H9 (cell line): ENCODE data around the gene UTF1. TPM values are rescaled to one million over a fixed set of nuclear protein-coding genes. Genes with fewer than 3 reads are reported as not detected.

Source experiments
- DNase-seq: peaks from one replicate; pipeline ENCODE4 v3.0.0-alpha.2; 2017
- H2AFZ ChIP-seq: one replicate; pipeline ENCODE4 v1.6.1; 2013; ENCODE audit warnings: mild to moderate bottlenecking, low read length, control low read depth, moderate library complexity
- H2AK5ac ChIP-seq: 2 replicates; pipeline ENCODE4 v1.6.1; 2013; ENCODE audit warnings: low read length, control low read depth, mixed read lengths; ENCODE audit not compliant: insufficient read length
- H2BK120ac ChIP-seq: one replicate; pipeline ENCODE4 v1.6.1; 2013; ENCODE audit warnings: low read depth, mild to moderate bottlenecking, low read length, control low read depth, inconsistent platforms; ENCODE audit not compliant: poor library complexity, severe bottlenecking
- H2BK12ac ChIP-seq: 2 replicates; pipeline ENCODE4 v1.6.1; 2013; ENCODE audit warnings: low read length, control low read depth, mixed read lengths, low read depth; ENCODE audit not compliant: insufficient read length
- H2BK15ac ChIP-seq: 2 replicates; pipeline ENCODE4 v1.6.1; 2013; ENCODE audit warnings: low read depth, low read length, control low read depth
- H2BK20ac ChIP-seq: one replicate; pipeline ENCODE4 v1.6.1; 2013; ENCODE audit warnings: low read depth, mild to moderate bottlenecking, low read length, control low read depth, inconsistent platforms; ENCODE audit not compliant: poor library complexity, severe bottlenecking
- H2BK5ac ChIP-seq: 2 replicates; pipeline ENCODE4 v1.6.1; 2013; ENCODE audit warnings: low read length, control low read depth, mixed read lengths; ENCODE audit not compliant: insufficient read length
- H3K14ac ChIP-seq: 2 replicates; pipeline ENCODE4 v1.6.1; 2013; ENCODE audit warnings: low read length, control low read depth; ENCODE audit not compliant: insufficient read depth
- H3K18ac ChIP-seq: 2 replicates; pipeline ENCODE4 v1.6.1; 2013; ENCODE audit warnings: low read depth, mild to moderate bottlenecking, mixed read lengths, low read length, control low read depth; ENCODE audit not compliant: insufficient read length
- H3K23ac ChIP-seq: 2 replicates; pipeline ENCODE4 v1.6.1; 2013; ENCODE audit warnings: low read length, control low read depth, mixed read lengths, low read depth; ENCODE audit not compliant: insufficient read length
- H3K23me2 ChIP-seq: 2 replicates; pipeline ENCODE4 v1.6.1; 2013; ENCODE audit warnings: low read depth, mild to moderate bottlenecking, mixed read lengths, low read length, control low read depth; ENCODE audit not compliant: insufficient read length, poor library complexity, severe bottlenecking
- H3K27ac ChIP-seq: 2 replicates; pipeline ENCODE4 v1.5.1; 2013; ENCODE audit warnings: low read length, control low read depth, mixed read lengths, low read depth; ENCODE audit not compliant: insufficient read length
- H3K27me3 ChIP-seq: 2 replicates; pipeline ENCODE4 v1.6.1; 2013; ENCODE audit warnings: low read length, control low read depth, inconsistent platforms; ENCODE audit not compliant: insufficient read depth
- H3K4ac ChIP-seq: 2 replicates; pipeline ENCODE4 v1.6.1; 2013; ENCODE audit warnings: low read depth, mild to moderate bottlenecking, control low read depth, inconsistent platforms, low read length, moderate library complexity
- H3K4me1 ChIP-seq: 2 replicates; pipeline ENCODE4 v1.6.1; 2013; ENCODE audit warnings: low read length, control low read depth, inconsistent platforms; ENCODE audit not compliant: insufficient read depth
- H3K4me2 ChIP-seq: 2 replicates; pipeline ENCODE4 v1.6.1; 2013; ENCODE audit warnings: low read length, control low read depth, mixed read lengths; ENCODE audit not compliant: insufficient read length, insufficient read depth
- H3K56ac ChIP-seq: 2 replicates; pipeline ENCODE4 v1.6.1; 2013; ENCODE audit warnings: low read depth, mild to moderate bottlenecking, mixed read lengths, low read length, control low read depth; ENCODE audit not compliant: insufficient read length
- H3K79me1 ChIP-seq: 2 replicates; pipeline ENCODE4 v1.6.1; 2013; ENCODE audit warnings: low read depth, mild to moderate bottlenecking, moderate library complexity, low read length, control low read depth, inconsistent platforms; ENCODE audit not compliant: insufficient read depth, poor library complexity, severe bottlenecking
- H3K79me2 ChIP-seq: 2 replicates; pipeline ENCODE4 v1.6.1; 2013; ENCODE audit warnings: low read length, control low read depth, inconsistent platforms; ENCODE audit not compliant: insufficient read depth
- H3K9ac ChIP-seq: 2 replicates; pipeline ENCODE4 v1.6.1; 2013; ENCODE audit warnings: low read length, control low read depth, mixed read lengths; ENCODE audit not compliant: insufficient read length; ENCODE audit errors: extremely low read depth
- H3K9me3 ChIP-seq: one replicate; pipeline ENCODE4 v1.6.1; 2013; ENCODE audit warnings: low read depth, low read length, inconsistent platforms; ENCODE audit not compliant: control insufficient read depth
- H3T11ph ChIP-seq: one replicate; pipeline ENCODE4 v1.6.1; 2013; ENCODE audit warnings: mild to moderate bottlenecking, low read length, control low read depth, inconsistent platforms
- H4K20me1 ChIP-seq: one replicate; pipeline ENCODE4 v1.6.1; 2013; ENCODE audit not compliant: control insufficient read depth, insufficient read length, insufficient read depth
- H4K5ac ChIP-seq: 2 replicates; pipeline ENCODE4 v1.6.1; 2013; ENCODE audit warnings: low read depth, mild to moderate bottlenecking, mixed read lengths, low read length, control low read depth; ENCODE audit not compliant: insufficient read length
- H4K8ac ChIP-seq: replicated peaks from 2 replicates; pipeline ENCODE4 v1.6.1; 2013; ENCODE audit warnings: low read length, control low read depth, mixed read lengths, low read depth; ENCODE audit not compliant: insufficient read length
- H4K91ac ChIP-seq: 2 replicates; pipeline ENCODE4 v1.6.1; 2013; ENCODE audit warnings: low read depth, mild to moderate bottlenecking, moderate library complexity, mixed read lengths, low read length, control low read depth; ENCODE audit not compliant: insufficient read length
- H3K27ac Mint-ChIP-seq, 3 experiments: 2 replicates in 2 of 3; 3 replicates in 1 of 3; pipeline ENCODE4 v1.8.0; 2020 to 2021; ENCODE audit warnings: mixed read lengths in 3 of 3, mild to moderate bottlenecking in 1 of 3, moderate library complexity in 1 of 3
- H3K27me3 Mint-ChIP-seq: 2 replicates; pipeline ENCODE4 v1.8.0; 2021; ENCODE audit warnings: low read depth, mild to moderate bottlenecking, moderate library complexity, mixed read lengths
- H3K36me3 Mint-ChIP-seq, 3 experiments: 2 replicates in 2 of 3; 3 replicates in 1 of 3; pipeline ENCODE4 v1.8.0; 2020 to 2021; ENCODE audit warnings: low read depth in 3 of 3, mixed read lengths in 3 of 3; ENCODE audit not compliant: insufficient read depth in 1 of 3
- H3K4me1 Mint-ChIP-seq, 2 experiments: 2 replicates each; pipeline ENCODE4 v1.8.0; 2020; ENCODE audit warnings: mixed read lengths in 2 of 2
- H3K4me3 Mint-ChIP-seq, 2 experiments: 2 replicates in 1 of 2; 3 replicates in 1 of 2; pipeline ENCODE4 v1.8.0; 2020 to 2021; ENCODE audit warnings: mild to moderate bottlenecking in 2 of 2, mixed read lengths in 2 of 2, moderate library complexity in 1 of 2
- H3K9me3 Mint-ChIP-seq, 2 experiments: 2 replicates in 1 of 2; 3 replicates in 1 of 2; pipeline ENCODE4 v1.8.0; 2020; ENCODE audit warnings: mild to moderate bottlenecking in 2 of 2, mixed read lengths in 2 of 2, moderate library complexity in 1 of 2
- WGBS: extraction: QIAGEN DNeasy Blood & Tissue Kit; methylation state at CpG from one replicate; pipeline ENCODE4 v1.1.7; 2013; ENCODE audit warnings: missing lambda C conversion rate, low lambda C conversion rate, mixed read lengths; ENCODE audit not compliant: insufficient read length; ENCODE audit errors: extremely low coverage; 5-methylcytosine and 5-hydroxymethylcytosine counted together
- total RNA-seq: library from RNA; stranded (reverse); gene quantifications from 2 replicates; pipeline ENCODE4 v1.2.1, GENCODE V29; 2021
- TF ChIP-seq, protein P1 (sequence below): fragments of 200-600 bp; sonication (generic); conservative IDR thresholded peaks from 3 replicates; pipeline ENCODE4 v1.8.0; 2021; ENCODE audit warnings: antibody characterized with exemption, mild to moderate bottlenecking

UTF1 gene
- total RNA-seq, 1 experiment from 2014 or later = 31.5 TPM

- Histone ChIP-seq H3K18ac (no peak overlapping the region), H3K23ac (no peak overlapping the region), H3K56ac (no peak overlapping the region), H3T11ph (no peak overlapping the region), H4K5ac (no peak overlapping the region), H3K79me1 (no peaks in the 10 kb centered on the region), H3K27me3 (no peaks in the 10 kb centered on the region; the same call in 1 of the 2 replicates), H2AFZ (no peak overlapping the region), H3K79me2 (no peaks in the 10 kb centered on the region), H3K9me3 (no peaks in the 10 kb centered on the region), H2BK15ac (no peak overlapping the region), H4K91ac (no peak overlapping the region), H4K20me1 (no peaks in the 10 kb centered on the region), H2AK5ac (no peak overlapping the region), H3K4ac (no peak overlapping the region), H2BK5ac (no peak overlapping the region), H3K14ac (no peak overlapping the region; the same call in 1 of the 2 replicates), H3K9ac (no peak overlapping the region), H2BK20ac (no peak overlapping the region), H4K8ac (no peak overlapping the region), H3K4me2 (no peak overlapping the region), H3K4me1 (no peaks in the 10 kb centered on the region), H3K27ac (no peak overlapping the region), H2BK12ac (no peak overlapping the region), H3K23me2 (peaks cover 6% of the 10 kb centered on the region), H2BK120ac (no peak overlapping the region)
- Mint-ChIP-seq H3K9me3 (no peaks in the 10 kb centered on the region), H3K27me3 (peaks cover 11% of the 10 kb centered on the region), H3K4me3 (no peak overlapping the region), H3K27ac (no peak overlapping the region), H3K4me1 (peaks cover 0 to 7% of the 10 kb centered on the region in 2 experiments; a peak in 3 of 4 replicates), H3K36me3 (no peaks in the 10 kb centered on the region)
- no peak for DNase-seq
- TF ChIP-seq, protein P1, sequence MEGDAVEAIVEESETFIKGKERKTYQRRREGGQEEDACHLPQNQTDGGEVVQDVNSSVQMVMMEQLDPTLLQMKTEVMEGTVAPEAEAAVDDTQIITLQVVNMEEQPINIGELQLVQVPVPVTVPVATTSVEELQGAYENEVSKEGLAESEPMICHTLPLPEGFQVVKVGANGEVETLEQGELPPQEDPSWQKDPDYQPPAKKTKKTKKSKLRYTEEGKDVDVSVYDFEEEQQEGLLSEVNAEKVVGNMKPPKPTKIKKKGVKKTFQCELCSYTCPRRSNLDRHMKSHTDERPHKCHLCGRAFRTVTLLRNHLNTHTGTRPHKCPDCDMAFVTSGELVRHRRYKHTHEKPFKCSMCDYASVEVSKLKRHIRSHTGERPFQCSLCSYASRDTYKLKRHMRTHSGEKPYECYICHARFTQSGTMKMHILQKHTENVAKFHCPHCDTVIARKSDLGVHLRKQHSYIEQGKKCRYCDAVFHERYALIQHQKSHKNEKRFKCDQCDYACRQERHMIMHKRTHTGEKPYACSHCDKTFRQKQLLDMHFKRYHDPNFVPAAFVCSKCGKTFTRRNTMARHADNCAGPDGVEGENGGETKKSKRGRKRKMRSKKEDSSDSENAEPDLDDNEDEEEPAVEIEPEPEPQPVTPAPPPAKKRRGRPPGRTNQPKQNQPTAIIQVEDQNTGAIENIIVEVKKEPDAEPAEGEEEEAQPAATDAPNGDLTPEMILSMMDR = no peak
- WGBS = no CpG with 5 or more reads among the region's 35 CpGs
These were observed 41.7 kb downstream of the UTF1 start for GRCh38 chr10:133271521-133272300.
